RKO (cell line): Measurements from ENCODE around the gene PTPRM.

Experiments
- DNase-seq: peaks from one replicate; pipeline ENCODE4 v3.0.0-alpha.2; 2016; ENCODE audit warnings: low spot score

Gene PTPRM

DNA sequence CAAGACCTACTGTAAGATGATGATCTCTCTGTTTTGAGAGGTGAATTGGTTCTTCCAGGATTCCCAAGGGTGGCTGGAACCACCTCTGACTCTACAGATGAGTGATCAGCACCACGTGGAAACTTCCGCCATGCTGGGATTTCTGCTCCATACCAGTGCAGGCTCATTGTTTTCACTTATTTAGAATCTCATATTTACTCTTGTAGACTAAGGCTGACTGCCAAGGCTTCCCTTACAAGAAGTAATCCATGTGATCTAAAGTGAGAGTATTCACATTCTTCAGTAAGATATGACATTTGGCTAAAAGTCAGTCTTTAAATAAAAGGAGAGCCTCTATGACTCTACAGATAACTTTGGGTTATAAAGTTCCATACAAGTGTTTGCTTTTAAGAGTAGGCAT lies 719.2 kb downstream of the PTPRM start:
- no peak for DNase-seq

DNA sequence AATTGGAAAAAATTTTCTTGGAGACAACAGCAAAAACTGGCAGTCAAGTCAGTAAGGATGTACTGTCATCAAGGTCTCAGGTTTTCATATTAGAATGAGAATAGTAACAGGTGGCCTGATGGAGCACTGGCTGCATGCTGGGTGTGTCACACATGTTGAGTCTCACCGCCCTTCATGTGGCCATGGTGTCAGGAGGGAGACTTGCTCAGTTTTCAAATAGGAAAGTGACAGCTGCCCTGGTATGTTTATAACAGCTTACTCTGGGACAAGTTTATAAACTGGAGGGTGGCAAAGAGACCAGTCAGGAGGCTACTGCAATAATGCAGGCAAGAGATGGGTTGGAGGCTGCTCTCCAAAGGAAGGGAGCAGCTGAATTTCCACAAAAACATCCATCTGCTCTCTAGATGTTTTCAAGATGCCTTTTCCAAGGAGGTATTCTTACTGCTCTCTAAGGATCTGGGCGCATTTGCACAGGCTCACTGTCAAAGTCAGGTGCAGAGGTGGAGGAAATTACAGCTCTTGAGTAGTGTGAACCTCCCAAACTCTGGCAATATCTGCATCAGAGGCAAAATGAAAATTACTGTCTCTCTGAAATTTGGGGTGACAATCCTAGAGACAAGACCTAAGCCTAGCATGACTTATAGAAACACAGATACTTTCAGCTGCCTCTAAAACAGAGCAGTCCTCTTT lies 720.2 kb downstream of the PTPRM start:
- no peak for DNase-seq

DNA sequence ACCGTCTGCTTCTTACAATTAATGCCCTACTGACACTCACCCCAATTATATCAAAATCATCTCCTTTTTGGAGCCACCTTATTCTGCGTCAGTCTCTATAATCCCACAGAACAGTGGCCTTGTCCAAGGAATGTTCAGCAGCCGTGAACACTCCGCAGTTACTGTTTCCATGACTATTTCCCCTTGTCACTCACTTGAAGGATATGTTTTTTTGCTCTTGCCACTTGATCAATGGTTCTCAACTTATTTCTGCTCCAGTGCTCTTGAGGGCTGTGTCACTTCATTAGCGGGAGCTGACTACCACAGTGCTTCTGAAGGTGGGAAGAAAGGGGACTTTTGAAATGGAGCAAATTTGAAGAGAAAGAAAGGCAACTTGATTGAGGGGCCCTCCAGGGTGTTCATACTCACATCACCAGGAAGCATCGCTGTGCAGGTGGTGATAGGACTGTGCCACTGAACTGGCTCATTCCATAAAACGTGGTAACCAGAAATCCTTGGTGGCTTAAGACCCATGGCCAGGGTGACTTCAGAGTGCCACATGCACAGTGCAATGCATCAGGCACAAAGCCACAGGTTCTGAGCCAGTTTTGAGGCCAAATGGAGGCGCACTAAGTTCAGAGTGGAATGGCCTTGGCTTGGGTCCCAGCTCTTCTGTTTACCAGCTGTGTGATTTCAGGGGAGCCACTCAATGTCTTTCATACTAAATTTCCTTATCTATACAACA lies 721.5 kb downstream of the PTPRM start:
- no peak for DNase-seq

DNA sequence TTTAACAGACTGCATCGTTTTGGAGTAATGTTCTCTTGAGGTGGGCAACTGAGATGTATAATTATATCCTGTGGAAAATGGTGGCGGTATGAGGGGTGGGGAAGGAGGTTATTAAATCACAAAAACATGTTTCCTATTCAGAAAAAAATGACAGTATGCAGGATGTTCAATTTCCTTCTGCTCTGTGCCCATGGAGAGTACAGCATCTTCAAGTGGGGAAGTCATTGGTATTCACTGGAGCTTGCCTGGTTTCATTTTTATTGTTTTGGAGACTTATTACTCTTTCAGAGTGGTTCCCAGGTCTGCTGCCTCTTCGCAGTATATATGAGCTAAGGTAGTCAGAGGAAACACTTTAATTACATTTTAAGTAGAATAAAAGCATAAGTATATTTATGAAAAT lies 723.3 kb downstream of the PTPRM start:
- no peak for DNase-seq

DNA sequence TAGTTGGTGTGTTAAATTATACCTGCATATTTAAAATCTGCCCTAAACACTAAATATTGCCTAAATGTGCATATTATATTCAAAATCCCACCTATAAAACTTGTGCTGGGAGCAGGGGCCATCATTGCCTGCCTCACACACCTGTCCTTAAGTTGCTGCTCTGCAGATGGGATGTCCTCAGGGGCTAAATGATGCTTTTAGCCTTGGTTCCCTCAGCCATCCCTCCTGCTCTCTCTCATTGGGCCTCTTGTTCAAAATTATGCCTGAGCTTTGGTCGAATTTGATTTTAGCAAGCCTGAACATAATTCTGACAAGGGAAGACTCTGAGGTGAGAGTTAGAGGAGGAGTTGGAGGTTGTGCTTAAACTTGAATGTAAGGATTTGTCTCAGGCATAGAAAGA lies 723.8 kb downstream of the PTPRM start:
- no peak for DNase-seq

DNA sequence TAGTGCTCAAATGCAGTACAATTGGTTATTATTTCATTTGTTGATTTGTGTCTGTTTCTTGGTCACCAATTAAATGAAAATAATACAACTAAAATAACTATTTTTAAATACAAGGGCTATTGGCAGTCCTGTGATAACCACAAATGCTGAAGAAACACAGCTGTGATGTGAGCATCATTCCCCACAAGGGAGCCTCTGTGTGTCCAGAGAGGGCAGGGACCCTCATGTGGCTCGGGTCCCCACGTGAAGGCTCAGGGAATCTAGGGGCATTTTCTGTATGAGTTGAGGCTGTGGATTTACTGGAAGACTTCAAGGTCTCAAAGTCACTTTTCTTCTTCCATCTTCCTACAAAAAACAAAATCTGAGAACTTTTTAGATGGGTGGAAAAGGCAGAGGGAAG lies 726.1 kb downstream of the PTPRM start:
- DNase-seq, result no peak

DNA sequence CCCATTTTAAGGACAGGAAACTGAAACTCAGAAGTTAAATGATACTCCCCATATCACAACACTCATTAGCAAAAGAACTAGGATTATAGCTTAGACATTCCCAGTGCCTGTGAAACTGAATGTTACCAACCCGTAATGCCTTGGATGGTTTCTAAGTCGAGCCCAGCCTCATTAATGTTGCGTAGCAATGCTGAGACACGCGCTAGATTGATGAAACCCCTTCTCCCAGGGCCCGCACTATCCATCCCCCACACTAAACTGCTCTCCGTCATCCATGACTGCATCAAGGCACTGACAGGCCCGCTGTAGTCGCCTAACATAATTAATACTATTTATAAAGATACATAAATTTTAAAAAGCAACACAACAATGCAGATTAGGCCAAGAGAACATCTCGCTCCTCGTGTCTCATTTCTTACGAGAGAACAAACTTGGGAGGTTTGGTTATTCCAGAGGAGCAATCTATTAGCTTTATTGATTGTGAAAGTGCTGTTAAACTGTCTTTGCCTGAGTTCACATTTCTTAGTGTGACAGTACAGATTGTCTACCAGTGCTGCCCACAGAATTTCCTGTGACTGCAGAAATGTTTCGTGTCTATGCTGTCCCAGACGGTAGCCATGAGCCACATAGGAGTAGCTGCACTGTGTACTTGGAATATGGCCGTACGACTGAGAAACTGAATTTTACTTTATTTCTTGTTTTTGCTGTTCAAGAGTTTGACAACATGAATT lies 729.9 kb downstream of the PTPRM start:
- no peak for DNase-seq

DNA sequence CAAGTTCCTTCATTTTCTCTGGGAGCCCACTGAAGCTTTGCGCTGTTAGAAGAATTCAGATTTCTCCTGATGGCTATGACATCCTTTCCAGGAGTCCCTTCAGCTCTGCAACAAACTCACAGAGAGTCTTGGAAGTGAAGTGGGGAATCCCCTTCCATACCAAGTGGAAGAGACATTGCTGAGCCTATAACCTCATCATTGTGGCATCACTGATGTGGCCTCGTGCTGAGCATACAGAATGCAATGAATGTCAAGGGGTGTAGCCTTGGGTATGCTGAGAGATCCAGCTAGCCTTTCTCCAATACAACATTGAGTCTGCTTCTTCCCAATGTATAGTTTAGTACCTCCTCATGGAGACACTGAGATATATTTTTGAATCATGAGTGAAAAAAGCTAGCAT lies 731.1 kb downstream of the PTPRM start:
- no peak for DNase-seq

DNA sequence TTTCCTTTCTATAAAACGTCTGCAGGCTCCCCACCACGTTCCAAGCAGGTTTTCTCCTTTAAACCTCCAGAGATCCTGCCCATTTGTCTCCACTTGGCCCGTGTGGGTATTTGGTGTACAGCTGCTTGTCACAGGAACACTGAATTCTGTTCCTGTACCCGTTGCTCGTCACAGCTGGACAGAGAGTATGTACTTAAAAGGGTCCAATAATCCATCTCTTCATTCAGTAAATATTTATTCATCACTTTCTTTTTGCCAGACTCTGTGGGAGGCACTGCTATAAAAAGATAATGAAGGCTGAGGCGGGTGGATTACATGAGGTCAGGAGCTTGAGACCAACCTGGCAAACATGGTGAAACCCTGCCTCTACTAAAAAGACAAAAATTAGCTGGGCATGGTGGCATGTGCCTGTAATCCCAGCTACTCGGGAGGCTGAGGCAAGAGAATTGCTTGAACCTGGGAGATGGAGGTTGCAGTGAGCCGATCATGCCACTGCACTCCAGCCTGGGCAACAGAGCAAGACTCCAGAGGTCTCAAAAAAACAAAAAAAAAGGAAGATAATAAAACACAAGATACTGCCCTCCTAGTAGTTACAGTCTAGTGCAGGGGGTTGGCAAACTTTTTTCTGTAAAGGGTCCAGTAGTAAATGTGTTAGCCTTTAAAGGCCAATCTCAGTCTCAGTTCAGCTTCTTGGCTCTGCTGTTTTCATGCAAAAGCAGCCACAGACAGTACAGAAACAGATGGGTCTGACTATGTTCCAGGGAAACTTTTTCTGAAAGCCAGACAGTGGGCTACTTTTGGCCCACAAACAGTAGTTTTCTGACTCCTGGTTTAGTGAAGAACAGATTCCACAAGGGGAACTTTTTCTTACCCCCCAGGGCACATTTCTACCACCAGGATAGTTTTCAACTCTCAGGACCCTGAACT lies 732.2 kb downstream of the PTPRM start:
- DNase-seq, result no peak

DNA sequence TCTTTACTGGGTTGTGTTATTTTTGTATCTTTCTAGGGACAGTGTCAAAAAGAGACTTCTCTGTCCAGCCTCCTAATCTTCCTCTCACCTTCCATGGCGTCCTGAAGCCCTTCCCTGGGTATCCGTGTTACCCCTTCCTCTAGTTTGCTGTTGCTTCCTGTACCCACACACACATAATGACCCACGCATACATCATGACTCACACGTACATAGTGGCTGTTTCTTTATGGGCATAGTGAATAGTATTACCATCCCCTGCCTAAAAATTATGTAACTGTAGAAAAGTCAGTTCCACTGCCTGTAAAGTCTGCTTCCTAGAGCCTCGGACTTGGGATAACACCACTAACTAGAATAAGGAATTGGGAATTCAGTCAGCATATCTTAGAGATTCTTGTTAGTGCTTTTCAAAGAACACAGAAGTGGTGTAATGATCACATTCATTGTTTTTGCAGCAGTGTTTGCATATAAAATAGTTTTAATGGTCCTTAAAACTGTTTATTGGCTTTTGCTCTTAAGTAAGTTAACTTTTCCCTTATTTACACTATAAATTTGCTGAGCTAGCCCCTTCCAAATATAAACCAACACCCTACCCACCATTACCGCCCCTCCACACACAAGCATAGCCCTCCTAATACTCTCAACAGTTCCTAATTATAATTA lies 733.8 kb downstream of the PTPRM start:
- DNase-seq, result no peak

DNA sequence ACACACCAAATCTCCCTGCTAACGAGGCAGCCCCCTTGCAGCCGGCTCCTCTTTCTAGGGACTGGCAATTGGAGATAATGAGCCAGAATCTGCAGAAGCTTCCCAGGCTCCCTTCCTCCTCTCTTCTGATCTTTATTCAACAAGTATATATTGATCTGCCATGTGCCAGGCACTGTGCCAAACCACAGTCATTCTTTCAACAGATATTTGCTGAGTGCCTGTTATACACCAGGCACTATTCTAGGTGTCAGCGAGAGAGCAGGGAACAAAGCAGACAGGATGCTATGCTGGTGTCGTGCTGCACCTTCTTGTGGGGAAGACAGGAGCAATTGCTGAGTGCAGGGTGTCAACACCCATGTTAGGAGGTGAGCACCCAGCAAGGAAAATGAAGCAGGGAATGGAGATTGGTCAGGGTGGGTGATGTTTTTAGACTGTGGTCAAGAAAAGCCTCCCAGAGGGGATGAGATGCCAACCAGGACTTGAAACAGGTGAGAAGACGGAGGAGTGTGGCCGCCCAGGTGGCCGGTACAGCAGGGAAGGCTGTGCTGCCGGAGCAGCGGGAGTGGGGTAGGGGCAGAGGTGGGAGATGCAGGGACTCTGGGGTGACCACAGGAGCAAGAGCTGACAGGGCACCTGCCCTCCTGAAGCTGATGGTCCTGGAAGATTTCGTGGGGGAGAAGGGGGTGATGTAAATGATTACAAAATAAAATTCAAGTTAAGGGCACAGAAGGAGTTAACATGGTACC lies 734.5 kb downstream of the PTPRM start:
- DNase-seq, result no peak

DNA sequence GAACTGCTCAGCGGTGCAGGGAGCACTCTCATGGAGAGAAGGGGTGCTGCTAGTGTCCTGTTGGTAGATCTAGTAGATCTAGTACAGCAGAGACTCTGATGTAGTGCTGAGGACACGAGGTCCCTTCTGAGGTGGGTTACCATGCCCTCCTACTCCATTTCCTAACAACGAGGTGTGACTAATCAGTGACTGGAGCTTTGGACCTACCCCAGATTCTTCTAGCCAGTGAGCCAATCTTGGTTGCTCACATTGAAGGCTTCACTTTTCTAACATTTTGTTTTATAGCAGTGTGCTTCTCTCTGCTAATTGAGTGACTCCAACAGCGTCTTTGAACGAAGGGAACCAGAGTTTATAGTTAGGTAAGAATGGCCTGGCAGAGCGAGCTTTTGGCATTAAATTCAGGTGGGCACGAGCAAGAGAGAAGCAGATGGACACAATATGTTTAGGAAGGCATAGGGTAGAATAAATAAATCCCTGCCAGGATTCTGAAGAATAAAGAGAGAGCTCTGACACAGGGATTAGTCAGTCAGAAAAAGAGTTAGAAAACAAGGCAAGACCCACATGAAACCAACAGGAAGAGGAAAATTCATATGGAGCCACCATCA lies 736.1 kb downstream of the PTPRM start:
- DNase-seq, result no peak

DNA sequence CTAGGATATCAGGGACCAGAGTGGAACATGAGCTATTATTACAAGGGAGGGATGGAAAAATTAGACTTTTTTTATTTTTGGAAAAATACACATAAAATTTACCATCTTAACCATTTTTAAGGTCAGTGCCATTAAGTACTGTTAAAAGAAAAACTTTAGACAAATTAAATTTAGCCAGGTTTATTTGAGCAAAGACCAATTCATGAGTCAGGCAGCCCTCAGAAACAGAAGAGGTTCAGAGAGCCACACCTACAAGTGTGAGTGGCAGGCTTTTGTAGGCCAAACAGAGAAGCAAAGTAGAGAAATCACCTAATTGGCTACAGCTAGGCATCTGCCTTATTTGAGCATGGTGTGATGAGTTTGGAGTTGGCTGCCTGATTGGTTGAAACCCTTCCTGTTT lies 740.8 kb downstream of the PTPRM start:
- DNase-seq, result peak; percentile 38

DNA sequence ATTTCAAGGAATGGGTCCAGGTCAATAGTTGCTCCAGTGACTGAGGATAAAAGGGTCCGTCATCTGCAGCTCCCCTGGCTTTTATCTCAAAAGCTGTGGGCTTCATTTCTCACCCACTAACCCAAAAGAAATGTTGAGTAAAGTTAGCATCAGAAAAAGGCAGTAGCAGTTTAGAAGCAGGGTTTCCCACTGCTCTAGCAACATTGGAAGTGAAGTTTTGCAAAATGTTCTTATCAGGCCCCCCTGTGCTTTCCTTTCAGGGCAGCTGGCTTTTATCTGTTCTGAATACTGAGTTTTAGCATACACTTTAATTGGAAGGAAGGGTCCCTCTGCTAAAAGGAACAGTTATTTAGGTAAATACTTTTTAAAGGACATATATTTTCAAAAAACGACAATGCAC lies 745.9 kb downstream of the PTPRM start:
- DNase-seq, result no peak

DNA sequence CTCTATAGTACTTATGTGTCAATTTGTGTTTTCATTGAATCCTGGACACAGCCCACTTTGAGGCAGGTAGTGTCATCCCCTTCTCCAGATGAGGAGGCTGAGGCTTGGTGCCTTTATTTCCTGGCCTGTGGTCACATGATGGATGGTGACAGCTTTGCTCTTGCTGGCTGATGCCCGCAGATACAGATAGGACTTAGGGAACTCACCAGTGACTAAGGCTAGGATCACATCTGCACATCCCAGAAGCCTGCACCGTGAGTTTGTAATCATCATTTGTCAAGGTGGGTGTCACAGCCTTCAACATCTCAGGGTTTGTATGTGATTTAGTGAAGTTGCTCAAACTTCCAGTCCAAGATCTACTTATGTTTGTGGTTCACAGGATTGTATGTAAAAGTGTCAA lies 747.0 kb downstream of the PTPRM start:
- DNase-seq, result peak; percentile 24

DNA sequence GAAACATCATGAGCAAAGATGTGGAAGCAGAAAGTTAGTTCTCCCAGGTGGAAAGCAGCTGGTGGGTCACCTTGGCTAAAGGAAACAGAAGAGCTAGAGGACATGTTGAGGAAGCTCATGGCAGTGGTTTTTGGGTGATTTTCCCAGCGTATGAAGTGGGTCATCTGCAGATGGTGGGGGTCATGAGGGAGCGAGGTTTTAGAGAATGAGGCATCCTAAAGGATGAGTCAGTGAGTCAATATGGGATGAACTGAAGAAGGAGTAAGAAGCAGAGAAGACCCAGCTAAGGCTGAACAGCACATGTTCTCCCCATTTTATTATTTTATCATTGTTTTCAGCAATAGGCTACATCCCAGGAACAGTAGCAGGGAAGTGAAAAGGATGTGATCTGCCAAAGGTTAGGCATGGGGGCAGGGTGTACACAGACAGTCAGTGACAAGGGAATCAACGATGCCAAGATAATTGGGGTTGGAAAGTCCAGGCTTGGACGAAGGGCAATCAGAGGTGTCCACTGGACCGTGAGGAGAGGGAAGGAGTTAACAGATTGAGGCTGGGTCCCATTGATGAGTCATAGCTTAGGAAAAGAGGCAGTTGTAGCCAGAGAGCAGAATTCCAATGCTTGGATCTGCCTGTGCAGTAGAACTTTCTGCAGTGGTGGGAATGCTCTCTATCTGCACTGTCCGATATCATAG lies 752.8 kb downstream of the PTPRM start:
- no peak for DNase-seq

DNA sequence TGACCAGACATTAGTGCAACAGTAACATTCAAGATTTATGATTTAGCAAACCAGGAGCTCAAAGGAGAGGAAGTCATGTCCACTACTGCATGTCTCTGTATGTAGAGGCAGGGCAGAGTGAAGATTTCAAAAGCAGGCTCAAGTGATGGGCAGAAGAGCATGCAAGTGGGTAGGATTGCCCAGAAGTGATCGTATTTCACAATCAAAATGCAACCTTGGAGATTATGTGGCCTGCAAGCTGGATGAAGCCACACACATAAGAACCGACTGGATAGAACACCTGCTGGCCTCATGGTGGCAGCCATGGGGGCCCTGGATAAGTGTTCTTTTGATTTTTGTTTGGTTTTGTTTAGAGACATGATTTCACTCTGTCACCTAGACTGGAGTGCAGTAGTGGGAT lies 755.4 kb downstream of the PTPRM start:
- no peak for DNase-seq

DNA sequence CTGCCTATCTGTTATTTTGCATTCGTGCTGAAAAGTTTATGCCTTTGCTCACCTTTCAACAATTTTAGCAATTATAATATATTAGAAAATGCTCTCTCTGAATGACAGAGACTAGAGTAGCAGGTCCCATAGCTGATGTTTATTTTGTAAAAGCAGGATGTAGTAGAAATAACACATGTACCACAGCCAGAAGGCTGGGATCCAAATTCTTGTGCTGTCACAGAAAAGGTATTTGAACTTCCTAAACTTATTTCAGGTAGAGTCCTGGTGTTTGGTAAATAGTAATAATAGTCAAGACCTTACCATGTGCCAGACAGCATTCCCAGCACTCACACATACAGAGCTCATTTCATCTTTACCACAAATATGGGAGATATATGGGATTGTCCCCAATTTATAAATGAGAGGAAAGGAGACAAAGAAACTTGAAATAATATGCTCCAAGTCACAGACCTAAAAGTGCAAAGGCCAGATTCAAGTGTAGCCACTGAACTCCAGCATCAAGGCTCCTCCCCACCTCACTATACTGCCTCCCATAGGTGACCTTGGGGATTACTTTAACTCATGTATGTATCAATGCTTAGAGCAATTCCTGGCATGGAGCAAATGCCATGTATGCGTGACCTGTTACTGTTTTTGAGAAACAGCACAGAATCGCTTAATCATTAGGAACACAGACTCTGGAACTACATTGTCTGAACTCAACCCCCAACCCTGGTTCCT lies 757.4 kb downstream of the PTPRM start:
- DNase-seq, result no peak

DNA sequence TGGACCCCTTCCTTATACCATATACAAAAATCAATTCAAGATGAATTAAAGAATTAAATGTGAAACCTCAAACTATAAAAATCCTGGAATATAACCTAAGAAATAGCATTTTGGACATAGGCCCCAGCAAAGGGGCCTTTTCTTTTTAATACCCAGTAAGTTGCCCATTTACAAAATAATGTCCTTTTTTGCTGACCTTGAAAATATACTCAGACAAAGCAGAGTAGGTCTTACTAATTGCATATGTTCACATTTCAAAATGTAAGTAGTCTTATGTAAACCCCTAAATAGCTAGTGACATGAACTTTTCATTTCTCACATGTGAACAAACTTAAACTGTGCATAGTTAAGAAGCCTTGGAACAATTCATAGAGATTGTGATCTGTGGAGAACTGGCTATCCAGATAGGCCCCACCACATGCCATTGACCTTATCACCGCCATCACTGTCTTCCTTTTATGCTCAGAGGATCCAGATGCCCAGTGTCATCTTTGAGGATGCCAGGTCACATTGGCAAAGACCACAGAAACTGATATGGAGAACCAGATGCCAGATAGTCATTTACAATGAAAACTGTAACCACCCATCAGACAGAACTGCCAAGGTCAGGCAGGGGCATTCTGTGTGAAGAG lies 759.8 kb downstream of the PTPRM start:
- DNase-seq, result no peak
